Activated effector memory CD4-positive, alpha-beta T cell treated with Interleukin-2 at 50 U/mL for 16 hours (primary cell): ENCODE data around the gene PTPRD.
"Not testable (repeated sequence)": the region's sequence is repeated elsewhere in the genome, so short reads cannot be mapped to it uniquely, and the experiment has no call there.

Experiments used
- DNase-seq: peaks from one replicate; pipeline ENCODE4 v3.0.0-alpha.2; 2020

PTPRD gene

GRCh38 chr9:8732367-8733075 lies 1880.3 kb downstream of the PTPRD start:
- DNase-seq: no peak

DNA sequence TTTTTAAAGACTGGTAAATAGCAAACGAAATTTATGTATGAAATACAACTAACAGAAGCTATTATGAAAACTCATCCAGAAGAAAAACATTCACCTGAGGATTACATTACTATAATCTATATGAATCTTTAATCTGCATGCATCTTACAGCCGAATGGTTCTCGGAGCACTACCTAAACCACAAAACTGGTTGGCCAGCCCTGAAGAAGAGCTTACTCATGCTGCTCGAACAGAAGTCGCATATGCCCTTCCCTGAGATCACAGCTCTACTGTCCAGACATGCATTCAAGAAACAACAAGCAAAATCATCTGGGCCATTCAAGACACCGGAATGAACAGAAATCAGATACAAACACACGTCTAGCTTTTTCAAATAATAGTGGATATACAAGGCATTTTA lies 1882.2 kb downstream of the PTPRD start:
- DNase-seq: no peak

GRCh38 chr9:8728910-8729309 lies 1883.9 kb downstream of the PTPRD start:
- DNase-seq: no peak

GRCh38 chr9:8727191-8727590 lies 1885.6 kb downstream of the PTPRD start:
- DNase-seq: no peak

GRCh38 chr9:8726692-8727091 lies 1886.1 kb downstream of the PTPRD start:
- DNase-seq: no peak

DNA sequence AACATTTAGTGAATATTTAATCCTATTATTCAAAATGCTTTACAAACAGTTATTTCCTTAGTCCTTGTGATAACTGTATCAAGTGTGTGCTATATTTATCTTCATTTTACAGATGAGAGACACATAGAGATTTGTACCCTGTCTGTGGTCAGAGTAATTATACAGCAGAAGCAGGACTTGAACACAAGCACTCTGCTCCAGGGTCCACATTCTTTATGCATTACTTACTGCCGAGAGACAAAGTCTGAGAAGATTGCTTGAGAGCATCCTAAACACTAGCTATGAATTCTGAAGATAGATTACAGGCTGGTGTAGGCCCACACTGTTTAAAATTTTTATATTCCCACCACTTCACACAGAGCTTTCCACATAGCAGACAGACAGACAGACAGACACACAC lies 1887.2 kb downstream of the PTPRD start:
- no peak for DNase-seq

DNA sequence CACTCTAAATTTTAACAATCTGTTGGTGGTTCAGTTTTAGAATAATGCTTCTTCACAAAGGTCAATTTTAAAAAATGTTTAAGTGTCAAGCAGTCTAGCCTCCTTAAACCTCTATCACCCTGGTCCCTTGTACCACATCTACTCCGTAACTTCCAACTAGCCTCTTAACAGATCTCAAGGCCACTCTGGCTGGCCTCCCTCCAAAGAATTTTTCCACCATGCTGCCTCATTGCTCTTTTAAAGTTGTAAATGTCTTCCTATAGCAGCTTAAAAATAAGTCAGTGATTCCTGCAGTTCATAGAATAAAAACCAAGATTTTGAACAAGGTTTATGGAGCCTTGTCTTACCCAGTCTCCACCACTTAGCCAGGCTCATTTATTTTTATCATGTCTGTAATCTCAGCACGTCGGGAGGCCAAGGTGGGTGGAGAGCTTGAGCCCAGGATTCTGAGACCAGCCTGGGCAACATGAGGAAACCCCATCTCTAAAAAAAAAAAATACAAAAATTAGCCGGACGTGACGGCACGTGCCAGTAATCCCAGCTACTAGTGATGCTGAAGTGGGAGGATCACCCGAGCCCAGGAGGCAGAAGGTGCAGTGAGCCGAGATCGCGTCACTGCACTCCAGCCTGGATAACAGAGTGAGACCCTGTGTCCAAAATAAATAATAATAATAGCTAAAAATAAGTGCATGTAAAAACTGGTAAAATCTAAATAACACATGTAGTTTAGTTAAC lies 1888.4 kb downstream of the PTPRD start:
- DNase-seq: no peak

DNA sequence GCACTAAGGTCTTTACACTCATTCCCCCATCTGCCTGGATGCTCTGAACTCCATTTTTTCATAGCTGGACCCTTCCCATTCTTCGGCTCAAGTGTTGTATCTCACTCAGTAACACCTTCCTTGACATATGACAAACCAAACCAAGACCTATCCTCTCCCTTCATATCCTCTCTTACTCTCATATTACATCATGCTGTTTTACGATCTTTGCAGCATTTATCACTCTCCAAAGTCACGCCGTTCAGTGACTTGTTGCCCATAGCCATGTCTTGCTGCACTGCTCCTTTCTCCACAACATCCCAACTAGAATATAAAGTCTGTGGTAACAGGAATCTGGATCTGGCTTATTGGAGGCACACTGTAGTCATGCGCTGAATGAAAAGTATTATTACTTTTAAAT lies 1889.6 kb downstream of the PTPRD start:
- no peak for DNase-seq

DNA sequence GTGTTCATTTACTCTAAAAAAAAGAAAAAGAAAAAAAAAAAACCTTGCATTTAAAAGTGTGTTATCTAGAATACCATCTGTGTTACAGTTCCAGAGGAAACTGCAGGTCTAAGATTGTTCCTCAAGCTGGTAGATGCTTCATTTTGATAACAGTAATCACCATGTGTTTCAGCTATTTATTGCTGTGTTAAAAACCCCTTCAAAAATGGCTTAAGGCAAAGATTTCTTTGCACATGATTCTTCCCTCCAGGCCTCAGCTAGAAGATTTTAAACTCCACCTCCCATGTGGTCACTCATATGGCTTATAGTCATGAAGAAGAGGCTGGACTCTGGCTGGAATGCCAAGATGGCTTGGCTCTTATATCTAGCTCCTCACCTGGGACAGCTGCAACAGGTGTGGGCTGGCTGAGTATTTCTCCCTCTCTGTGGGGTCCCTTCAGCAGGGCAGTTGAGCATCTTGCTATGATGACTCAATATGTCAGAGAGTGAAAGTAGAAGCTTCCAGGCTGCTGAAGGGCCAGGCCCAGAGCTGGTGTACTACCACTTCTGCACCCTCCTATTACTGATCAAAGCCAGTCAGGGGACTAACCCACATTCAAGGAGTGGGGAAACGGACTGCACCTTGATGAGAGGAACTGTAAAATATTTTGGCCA lies 1892.8 kb downstream of the PTPRD start:
- DNase-seq: no peak

- no peak for DNase-seq
Observed at GRCh38 chr9:8718121-8718725, 1894.6 kb downstream of the PTPRD start.

- no peak for DNase-seq
Observed at GRCh38 chr9:8717146-8717545, 1895.7 kb downstream of the PTPRD start.

DNA sequence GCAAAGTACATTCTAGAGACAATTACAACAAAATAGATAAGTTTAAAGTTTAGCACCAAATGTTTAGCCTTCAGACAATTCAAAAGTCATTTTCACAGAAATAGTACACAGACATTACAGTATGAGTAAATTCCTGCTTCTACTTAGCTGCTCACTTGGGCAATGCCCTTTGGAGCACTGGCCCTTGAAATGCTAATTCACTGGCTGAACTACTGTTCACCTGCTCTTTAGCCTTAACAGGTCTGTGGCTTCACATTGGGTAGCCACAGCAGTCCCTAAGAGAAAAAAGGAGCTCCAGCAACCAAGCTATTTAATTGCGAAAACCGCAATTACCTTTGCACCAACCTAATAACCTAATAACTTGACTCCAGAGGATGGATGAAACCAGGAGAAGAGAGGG lies 1897.0 kb downstream of the PTPRD start:
- DNase-seq: no peak

GRCh38 chr9:8713811-8714165 lies 1899.0 kb downstream of the PTPRD start:
- no peak for DNase-seq

DNA sequence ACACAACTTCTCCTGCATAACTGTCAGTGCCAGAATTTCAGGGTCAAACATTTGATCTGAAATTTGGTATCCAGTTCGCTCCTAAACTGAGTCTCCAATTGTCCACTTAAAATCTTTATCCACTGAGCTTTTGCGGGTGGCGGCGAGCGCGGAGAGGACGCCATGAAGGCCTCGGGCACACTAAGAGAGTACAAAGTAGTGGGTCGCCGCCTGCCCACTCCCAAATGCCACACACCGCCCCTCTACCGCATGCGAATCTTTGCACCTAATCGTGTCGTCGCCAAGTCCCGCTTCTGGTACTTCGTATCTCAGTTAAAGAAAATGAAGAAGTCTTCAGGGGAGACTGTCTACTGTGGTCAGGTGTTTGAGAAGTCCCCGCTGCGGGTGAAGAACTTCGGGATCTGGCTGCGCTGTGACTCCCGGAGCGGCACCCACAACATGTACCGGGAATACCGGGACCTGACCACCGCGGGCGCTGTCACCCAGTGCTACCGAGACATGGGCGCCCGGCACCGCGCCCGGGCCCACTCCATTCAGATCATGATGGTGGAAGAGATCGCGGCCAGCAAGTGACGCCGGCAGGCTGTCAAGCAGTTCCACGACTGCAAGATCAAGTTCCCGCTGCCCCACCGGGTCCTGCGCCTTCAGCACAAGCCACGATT lies 1899.5 kb downstream of the PTPRD start:
- no peak for DNase-seq

- no peak for DNase-seq
Observed at GRCh38 chr9:8709731-8710130, 1903.1 kb downstream of the PTPRD start.

- DNase-seq: no peak
Observed at GRCh38 chr9:8708728-8709127, 1904.1 kb downstream of the PTPRD start.

DNA sequence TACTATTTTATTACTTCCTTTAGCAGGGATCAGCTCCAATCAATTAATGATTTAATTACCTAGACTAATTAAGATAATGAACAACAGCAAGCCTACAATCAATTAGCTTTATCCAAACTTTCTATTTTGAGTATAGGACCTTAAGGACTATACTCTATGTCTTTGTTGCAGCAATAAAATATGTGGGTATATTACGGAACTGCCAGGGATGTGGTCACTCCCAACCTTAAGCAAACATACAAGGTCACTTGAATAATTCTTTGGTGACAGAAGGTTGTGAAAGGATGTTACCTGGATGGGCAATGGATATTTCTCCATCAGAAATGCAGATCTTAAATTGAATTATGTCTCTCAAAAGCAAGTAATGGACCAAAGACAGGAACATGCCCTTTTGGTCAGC lies 1905.8 kb downstream of the PTPRD start:
- no peak for DNase-seq

DNA sequence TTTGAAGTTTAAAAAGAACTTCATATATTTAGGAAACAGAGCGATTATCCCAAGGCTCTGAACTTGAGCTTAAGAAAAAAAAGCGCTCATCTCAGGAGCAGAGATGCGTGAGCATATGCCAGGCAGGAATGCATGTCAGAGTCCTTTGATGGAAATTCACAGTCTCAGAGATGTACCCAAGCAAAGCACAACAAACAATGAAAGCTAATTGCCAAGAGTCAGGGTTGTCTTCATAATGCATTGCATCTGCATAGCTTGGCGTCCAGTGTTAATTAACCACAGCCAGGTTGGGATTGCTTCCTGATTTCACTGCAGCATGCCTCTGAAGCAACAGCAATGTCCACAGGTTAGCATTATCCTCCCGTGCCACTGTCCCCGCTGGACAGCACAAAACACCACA lies 1906.3 kb downstream of the PTPRD start:
- DNase-seq: no peak

DNA sequence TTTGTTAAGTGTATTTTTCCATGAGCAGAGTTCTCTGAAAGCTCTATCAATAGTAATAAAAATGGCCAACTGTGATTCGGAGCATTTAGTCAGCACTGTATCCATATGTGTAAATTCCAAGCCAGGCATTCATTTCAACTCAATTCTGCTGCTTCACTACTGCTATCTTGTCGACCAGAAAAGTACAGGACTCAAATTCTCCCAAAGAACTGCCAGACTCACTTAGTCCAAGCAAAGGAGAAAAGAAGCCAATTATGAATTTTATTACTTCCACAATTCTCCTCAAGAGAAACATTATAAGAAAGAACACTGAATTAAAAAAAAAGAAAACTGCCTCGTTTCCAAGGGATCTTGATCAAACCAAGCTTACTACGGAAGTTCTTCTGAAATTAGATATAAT lies 1906.9 kb downstream of the PTPRD start:
- DNase-seq: no peak

DNA sequence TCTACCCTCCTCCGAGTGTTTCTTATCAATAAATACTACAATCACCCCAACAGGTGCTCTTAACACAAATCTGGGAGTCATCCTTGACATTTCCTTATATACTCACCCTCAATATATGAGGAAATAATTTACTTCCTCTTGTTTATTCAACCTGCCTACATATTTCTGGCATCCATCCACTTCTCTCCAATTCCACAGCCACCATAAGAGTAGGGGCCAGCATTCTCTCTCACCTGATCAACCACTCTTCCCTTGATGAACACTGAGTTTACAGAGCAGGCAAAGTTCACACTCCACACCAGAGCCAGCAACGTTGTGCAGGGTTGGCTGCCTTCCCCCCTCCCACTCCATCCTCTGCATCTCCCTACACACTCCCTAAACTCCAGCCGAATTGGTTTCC lies 1908.9 kb downstream of the PTPRD start:
- no peak for DNase-seq

- DNase-seq: no peak
Observed at GRCh38 chr9:8701904-8702303, 1910.9 kb downstream of the PTPRD start.

DNA sequence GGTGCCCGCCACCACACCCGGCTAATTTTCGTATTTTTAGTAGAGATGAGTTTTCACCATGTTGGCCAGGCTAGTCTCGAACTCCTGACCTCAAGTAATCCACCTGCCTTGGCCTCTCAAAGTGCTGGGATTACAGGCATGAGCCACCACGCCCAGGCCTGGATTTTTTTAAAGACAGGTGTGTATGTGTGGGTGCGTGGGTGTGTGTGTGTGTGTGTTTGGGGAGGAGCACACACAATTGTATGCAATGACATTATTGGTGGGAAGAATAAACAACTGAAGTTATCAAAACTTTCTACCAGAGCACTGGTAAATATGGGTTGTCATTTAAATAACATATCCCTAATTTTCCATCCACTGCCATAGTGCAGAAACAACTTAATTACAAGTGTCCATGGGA lies 1915.2 kb downstream of the PTPRD start:
- not testable (repeated sequence) for DNase-seq

DNA sequence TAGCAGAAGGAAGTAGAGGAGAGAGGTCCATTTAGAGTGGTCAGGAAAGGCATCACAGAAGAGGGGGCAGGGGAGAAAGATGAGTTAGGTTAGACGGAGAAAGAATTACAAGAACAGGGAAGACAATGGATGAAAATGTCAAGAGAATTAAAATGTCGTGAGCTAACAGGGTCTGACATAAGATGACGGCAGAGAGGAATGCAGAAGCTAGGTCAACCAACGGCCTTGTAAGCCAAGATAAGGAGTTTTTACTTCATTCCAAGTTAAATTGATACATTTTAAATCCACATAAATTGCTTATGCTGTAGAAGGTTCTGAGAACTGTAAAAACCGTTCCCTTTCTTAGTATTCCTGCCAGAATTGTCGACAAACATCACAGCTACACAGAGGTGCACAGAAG lies 1916.3 kb downstream of the PTPRD start:
- DNase-seq: no peak
